ENCODE results near the gene SPOCK1.

SPOCK1 gene

DNA sequence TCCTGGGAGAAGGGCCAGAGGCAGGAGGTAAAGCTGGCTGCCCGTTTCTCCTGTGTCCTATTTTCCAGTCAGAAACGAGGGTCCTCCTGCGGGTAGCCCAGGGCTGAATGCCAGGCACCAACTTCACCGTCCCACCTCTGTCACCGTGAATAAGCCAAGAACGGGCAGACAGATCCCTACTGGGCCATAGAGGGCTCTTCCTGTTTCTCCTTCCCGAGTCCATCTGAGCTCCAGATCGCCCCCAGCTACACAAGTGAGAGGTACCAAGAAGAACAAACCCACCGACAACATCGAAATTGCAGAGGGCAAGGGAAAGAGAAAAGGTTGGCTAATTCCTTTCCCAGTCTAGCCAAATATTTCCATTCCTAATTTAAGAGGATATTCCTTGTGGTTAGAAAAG is 93.7 kb downstream of the SPOCK1 start:
- TF ChIP-seq L3MBTL2 (conservative IDR thresholded peaks at IDR 0.05) (no peak), ELF4 (IDR thresholded peaks at IDR 0.05) (no peak), ARNT (IDR thresholded peaks at IDR 0.05) (no peak)
- POLR2A ChIA-PET: no interaction called here
- CTCF ChIA-PET: interaction anchor here (0.6 kb wide), 1 partner anchor 83 kb away, joined by 4 read pairs; no protein-coding TSS in a partner anchor
- DNase-seq (ENCODE audit: extremely low spot score): no peak

- no peak for DNase-seq (ENCODE audit: extremely low spot score)
- TF ChIP-seq ARNT (IDR thresholded peaks at IDR 0.05) (no peak), HDGF (IDR thresholded peaks at IDR 0.05; ENCODE audit: borderline replicate concordance) (no peak)
- ChIA-PET POLR2A (no interaction called here), CTCF (no interaction called here)
Measured at GRCh38 chr5:137403869-137404268, 95.3 kb downstream of the SPOCK1 start.

- ChIA-PET POLR2A (no interaction called here), CTCF (no interaction called here)
- no peak for DNase-seq (ENCODE audit: extremely low spot score)
- TF ChIP-seq HDGF (IDR thresholded peaks at IDR 0.05; ENCODE audit: borderline replicate concordance) (no peak), BHLHE40 (IDR thresholded peaks at IDR 0.05; ENCODE audit: borderline replicate concordance) (no peak), CTBP1 (IDR thresholded peaks at IDR 0.05; ENCODE audit: borderline replicate concordance) (no peak), SP1 (IDR thresholded peaks at IDR 0.05) (no peak), ZNF384 (IDR thresholded peaks at IDR 0.05) (no peak), FOXK2 (IDR thresholded peaks at IDR 0.05) (no peak), FOXA1 (IDR thresholded peaks at IDR 0.05) (no peak), TARDBP (IDR thresholded peaks at IDR 0.05) (no peak), ARNT (IDR thresholded peaks at IDR 0.05) (no peak), L3MBTL2 (conservative IDR thresholded peaks at IDR 0.05) (no peak), NFRKB (IDR thresholded peaks at IDR 0.05) (no peak), SUZ12 (IDR thresholded peaks at IDR 0.05) (no peak), PKNOX1 (IDR thresholded peaks at IDR 0.05) (no peak)
Measured at GRCh38 chr5:137402436-137403187, 96.5 kb downstream of the SPOCK1 start.

GRCh38 chr5:137401946-137402345 is 97.2 kb downstream of the SPOCK1 start:
- CTCF ChIA-PET: no interaction called here
- TF ChIP-seq TARDBP (IDR thresholded peaks at IDR 0.05): no peak
- TF ChIP-seq SUZ12 (IDR thresholded peaks at IDR 0.05): no peak
- TF ChIP-seq FOXA1 (IDR thresholded peaks at IDR 0.05): no peak
- no peak for TF ChIP-seq ARNT (IDR thresholded peaks at IDR 0.05)
- no peak for TF ChIP-seq SP1 (IDR thresholded peaks at IDR 0.05)
- TF ChIP-seq CTBP1 (IDR thresholded peaks at IDR 0.05; ENCODE audit: borderline replicate concordance): no peak
- no peak for TF ChIP-seq LEF1 (IDR thresholded peaks at IDR 0.05; ENCODE audit: borderline replicate concordance)
- TF ChIP-seq PKNOX1 (IDR thresholded peaks at IDR 0.05): no peak
- no peak for TF ChIP-seq FOXM1 (IDR thresholded peaks at IDR 0.05; ENCODE audit: borderline replicate concordance)
- no peak for TF ChIP-seq NFRKB (IDR thresholded peaks at IDR 0.05)
- no peak for TF ChIP-seq BHLHE40 (IDR thresholded peaks at IDR 0.05; ENCODE audit: borderline replicate concordance)
- TF ChIP-seq HDGF (IDR thresholded peaks at IDR 0.05; ENCODE audit: borderline replicate concordance): no peak
- no peak for TF ChIP-seq L3MBTL2 (conservative IDR thresholded peaks at IDR 0.05)
- no peak for DNase-seq (ENCODE audit: extremely low spot score)
- POLR2A ChIA-PET: no interaction called here

DNA sequence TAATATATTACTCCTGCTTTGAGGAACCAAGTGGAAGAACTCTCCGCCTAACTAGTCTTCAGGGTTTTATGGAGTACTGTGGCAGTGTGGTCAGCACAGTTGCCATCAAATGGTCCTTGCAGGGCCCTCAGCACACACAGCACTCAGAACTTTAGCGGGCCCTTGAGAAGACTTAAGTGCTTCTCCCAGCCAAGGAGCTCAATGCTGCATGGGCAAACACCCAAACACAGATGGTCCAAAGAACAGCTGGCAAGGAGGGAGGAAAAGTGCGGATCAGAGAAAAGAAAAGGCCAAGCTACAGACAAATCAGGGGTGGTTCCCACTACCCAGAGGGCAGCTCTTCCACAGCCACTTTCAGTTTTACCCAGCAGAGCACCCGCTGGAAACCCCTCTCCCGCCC is 98.6 kb downstream of the SPOCK1 start:
- no peak for DNase-seq (ENCODE audit: extremely low spot score)
- ChIA-PET POLR2A (no interaction called here), CTCF (no interaction called here)
- TF ChIP-seq CTBP1 (IDR thresholded peaks at IDR 0.05; ENCODE audit: borderline replicate concordance) (no peak), LEF1 (IDR thresholded peaks at IDR 0.05; ENCODE audit: borderline replicate concordance) (no peak), TARDBP (IDR thresholded peaks at IDR 0.05) (no peak), FOXM1 (IDR thresholded peaks at IDR 0.05; ENCODE audit: borderline replicate concordance) (no peak), FOXA1 (IDR thresholded peaks at IDR 0.05) (no peak), SP1 (IDR thresholded peaks at IDR 0.05) (no peak)

DNA sequence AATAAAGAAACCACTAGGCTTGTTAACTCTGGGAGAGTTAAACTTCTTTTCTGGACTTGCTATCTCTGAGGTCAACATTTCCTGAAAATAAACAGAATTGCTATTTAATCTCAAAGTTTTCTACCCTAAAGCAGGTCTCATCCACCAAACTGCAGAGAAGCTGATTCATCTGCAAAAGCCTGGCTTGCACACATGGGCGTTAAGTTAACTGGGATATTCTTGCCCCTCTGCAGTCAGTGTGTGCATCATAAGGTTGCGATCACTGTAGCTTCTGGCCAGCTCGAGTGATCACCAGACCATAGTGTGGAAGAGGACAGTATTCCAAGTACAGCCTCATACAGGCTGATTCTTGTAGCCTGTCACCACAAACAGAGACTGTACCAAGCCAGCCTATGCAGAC is 99.2 kb downstream of the SPOCK1 start:
- CTCF ChIA-PET: no interaction called here
- POLR2A ChIA-PET: no interaction called here
- DNase-seq (ENCODE audit: extremely low spot score): no peak
- TF ChIP-seq SUZ12 (IDR thresholded peaks at IDR 0.05) (no peak), L3MBTL2 (conservative IDR thresholded peaks at IDR 0.05) (no peak), SP1 (IDR thresholded peaks at IDR 0.05) (no peak), LEF1 (IDR thresholded peaks at IDR 0.05; ENCODE audit: borderline replicate concordance) (no peak), FOXM1 (IDR thresholded peaks at IDR 0.05; ENCODE audit: borderline replicate concordance) (no peak), CTBP1 (IDR thresholded peaks at IDR 0.05; ENCODE audit: borderline replicate concordance) (no peak), ARNT (IDR thresholded peaks at IDR 0.05) (no peak), ZNF384 (IDR thresholded peaks at IDR 0.05) (no peak), ELF4 (IDR thresholded peaks at IDR 0.05) (no peak), PKNOX1 (IDR thresholded peaks at IDR 0.05) (no peak), BHLHE40 (IDR thresholded peaks at IDR 0.05; ENCODE audit: borderline replicate concordance) (no peak), FOXK2 (IDR thresholded peaks at IDR 0.05) (no peak)

GRCh38 chr5:137398751-137399150 is 100.4 kb downstream of the SPOCK1 start:
- ChIA-PET CTCF (no interaction called here), POLR2A (no interaction called here)
- TF ChIP-seq FOXM1 (IDR thresholded peaks at IDR 0.05; ENCODE audit: borderline replicate concordance) (no peak), CTBP1 (IDR thresholded peaks at IDR 0.05; ENCODE audit: borderline replicate concordance) (no peak), ZNF384 (IDR thresholded peaks at IDR 0.05) (no peak), L3MBTL2 (conservative IDR thresholded peaks at IDR 0.05) (no peak), ARNT (IDR thresholded peaks at IDR 0.05) (no peak), ELF4 (IDR thresholded peaks at IDR 0.05) (no peak), SUZ12 (IDR thresholded peaks at IDR 0.05) (no peak), LEF1 (IDR thresholded peaks at IDR 0.05; ENCODE audit: borderline replicate concordance) (no peak), NFRKB (IDR thresholded peaks at IDR 0.05) (no peak), PKNOX1 (IDR thresholded peaks at IDR 0.05) (no peak), TARDBP (IDR thresholded peaks at IDR 0.05) (no peak), FOXK2 (IDR thresholded peaks at IDR 0.05) (no peak), BHLHE40 (IDR thresholded peaks at IDR 0.05; ENCODE audit: borderline replicate concordance) (no peak), SP1 (IDR thresholded peaks at IDR 0.05) (no peak), HDGF (IDR thresholded peaks at IDR 0.05; ENCODE audit: borderline replicate concordance) (no peak), FOXA1 (IDR thresholded peaks at IDR 0.05) (no peak)
- no peak for DNase-seq (ENCODE audit: extremely low spot score)

All from HEK293T (cell line).